Neural cell (in vitro differentiated cells): ENCODE measurements around the gene SLC9A1. TPM values are rescaled to one million over a fixed set of nuclear protein-coding genes. Genes with fewer than 3 reads are reported as not detected.

Source experiments
- H2AFZ ChIP-seq: fragments of 200-600, 300-800 bp; sonication (generic), shearing (Covaris generic); 2 replicates; pipeline ENCODE4 v1.6.0; 2014; ENCODE audit warnings: low read depth, mild to moderate bottlenecking, antibody characterized with exemption, low read length, moderate library complexity
- H3F3A ChIP-seq: fragments of 200-600 bp; shearing (Covaris generic); 2 replicates; pipeline ENCODE4 v1.6.1; 2016; ENCODE audit warnings: mild to moderate bottlenecking, moderate library complexity, mixed read lengths, antibody characterized with exemption, low read length; ENCODE audit not compliant: insufficient read depth, poor library complexity, severe bottlenecking
- H3K27ac ChIP-seq: fragments of 200-600, 300-800 bp; sonication (generic), shearing (Covaris generic); 2 replicates; pipeline ENCODE4 v1.5.1; 2014; ENCODE audit warnings: mild to moderate bottlenecking, low read length, moderate library complexity
- H3K27me3 ChIP-seq: fragments of 300-800, 200-600 bp; sonication (generic), shearing (Covaris generic); 2 replicates; pipeline ENCODE4 v1.6.0; 2014; ENCODE audit warnings: mild to moderate bottlenecking, low read depth, low read length, moderate library complexity; ENCODE audit not compliant: insufficient read depth
- H3K36me3 ChIP-seq: fragments of 300-800, 200-600 bp; sonication (generic), shearing (Covaris generic); 2 replicates; pipeline ENCODE4 v1.5.1; 2014; ENCODE audit warnings: mild to moderate bottlenecking, antibody characterized with exemption, low read length, moderate library complexity; ENCODE audit not compliant: insufficient read depth
- H3K4me2 ChIP-seq: fragments of 300-800, 200-600 bp; sonication (generic), shearing (Covaris generic); 2 replicates; pipeline ENCODE4 v1.6.0; 2014; ENCODE audit warnings: mild to moderate bottlenecking, low read length
- H3K4me3 ChIP-seq: fragments of 300-800, 200-600 bp; sonication (generic), shearing (Covaris generic); 2 replicates; pipeline ENCODE4 v1.5.1; 2014; ENCODE audit warnings: mild to moderate bottlenecking, low read length, moderate library complexity
- H3K79me2 ChIP-seq: fragments of 200-600 bp; shearing (Covaris generic); replicated peaks from 2 replicates; pipeline ENCODE4 v1.6.0; 2014; ENCODE audit warnings: mild to moderate bottlenecking, low read length, moderate library complexity; ENCODE audit not compliant: insufficient read depth
- H3K9ac ChIP-seq: fragments of 300-800, 200-600 bp; sonication (generic), shearing (Covaris generic); 2 replicates; pipeline ENCODE4 v1.6.1; 2016; ENCODE audit warnings: mild to moderate bottlenecking, low read length, mixed read lengths
- H3K9me2 ChIP-seq: fragments of 200-600 bp; shearing (Covaris generic); 2 replicates; pipeline ENCODE4 v1.6.1; 2016; ENCODE audit warnings: mild to moderate bottlenecking, low read length, mixed read lengths; ENCODE audit not compliant: insufficient read depth
- H3K9me3 ChIP-seq: fragments of 200-600, 300-800 bp; sonication (generic), shearing (Covaris generic); 2 replicates; pipeline ENCODE4 v1.6.1; 2016; ENCODE audit warnings: mild to moderate bottlenecking, mixed run types, low read length, moderate library complexity, mixed read lengths
- H4K20me1 ChIP-seq: fragments of 200-600 bp; shearing (Covaris generic); 2 replicates; pipeline ENCODE4 v1.6.1; 2016; ENCODE audit warnings: mild to moderate bottlenecking, mixed run types; ENCODE audit not compliant: insufficient read depth
- EP300 ChIP-seq: fragments of 450-650 bp; conservative IDR thresholded peaks from 2 replicates; pipeline ENCODE4 v1.6.1; 2014; ENCODE audit warnings: antibody characterized with exemption, mild to moderate bottlenecking, moderate library complexity; ENCODE audit not compliant: poor library complexity, severe bottlenecking
- EZH2 ChIP-seq: fragments of 200-600, 300-800 bp; shearing (Covaris generic), sonication (generic); IDR thresholded peaks from 2 replicates; pipeline ENCODE4 v1.6.1; 2014; ENCODE audit warnings: antibody characterized with exemption, low read length, borderline replicate concordance, mild to moderate bottlenecking; ENCODE audit not compliant: insufficient read depth, poor library complexity, severe bottlenecking
- MXI1 ChIP-seq: fragments of 450-650 bp; conservative IDR thresholded peaks from 2 replicates; pipeline ENCODE4 v1.6.1; 2014; ENCODE audit warnings: antibody characterized with exemption, mild to moderate bottlenecking; ENCODE audit not compliant: poor library complexity, severe bottlenecking
- POLR2AphosphoS5 ChIP-seq: IDR thresholded peaks from 2 replicates; pipeline ENCODE4 v1.6.1; 2012
- RAD21 ChIP-seq: fragments of 450-650 bp; conservative IDR thresholded peaks from 2 replicates; pipeline ENCODE4 v1.6.1; 2014; ENCODE audit warnings: antibody characterized with exemption, mild to moderate bottlenecking, moderate library complexity
- SMC3 ChIP-seq: fragments of 450-650 bp; conservative IDR thresholded peaks from 2 replicates; pipeline ENCODE4 v1.6.1; 2014; ENCODE audit warnings: antibody characterized with exemption, mild to moderate bottlenecking, moderate library complexity; ENCODE audit not compliant: poor library complexity
- TAF1 ChIP-seq: IDR thresholded peaks from 2 replicates; pipeline ENCODE4 v1.6.1; 2012; ENCODE audit warnings: low read depth
- polyA plus RNA-seq: library from polyadenylated mRNA; depleted of rRNA; stranded (reverse); fragments of >200 nt; gene quantifications from 2 replicates; pipeline ENCODE4 v1.2.3, GENCODE V29; 2014
- TF ChIP-seq, protein P1 (sequence below): fragments of 450-650 bp; IDR thresholded peaks from 2 replicates; pipeline ENCODE4 v1.5.1; 2014; ENCODE audit warnings: antibody characterized with exemption, mild to moderate bottlenecking, moderate library complexity; ENCODE audit not compliant: poor library complexity, severe bottlenecking
- TF ChIP-seq, protein P2 (sequence below): IDR thresholded peaks from 2 replicates; pipeline ENCODE4 v1.6.1; 2012; ENCODE audit warnings: borderline replicate concordance

The SLC9A1 gene
- polyA plus RNA-seq, 1 donor from 2014 or later = 1.5 TPM

DNA sequence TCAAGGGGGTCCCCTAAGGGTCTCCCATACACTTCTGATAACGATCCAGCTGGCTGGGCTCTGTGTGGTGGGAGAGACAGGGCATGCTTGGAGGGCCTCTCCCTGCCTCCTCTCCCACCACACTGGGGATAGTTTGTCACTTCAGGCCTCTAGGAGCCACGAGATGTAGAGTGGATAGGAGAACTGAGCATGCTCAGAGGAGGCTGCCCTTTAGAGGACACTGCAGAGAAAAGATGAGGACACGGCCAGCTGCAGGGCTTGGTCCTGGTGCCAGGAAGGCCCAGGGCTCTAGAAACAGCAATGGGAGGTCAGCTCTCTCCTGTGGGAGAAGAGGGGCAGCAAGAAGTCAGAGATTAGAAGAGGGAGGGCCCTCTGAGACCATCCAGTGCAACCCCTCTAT is 25.7 kb downstream of the SLC9A1 start:
- H3F3A ChIP-seq = no peaks in the 10 kb centered on the region
- H4K20me1 ChIP-seq = no peaks in the 10 kb centered on the region
- H3K27ac ChIP-seq = no peak overlapping the region
- H3K9me2 ChIP-seq = no peaks in the 10 kb centered on the region
- H3K9me3 ChIP-seq = no peaks in the 10 kb centered on the region
- no peak overlapping the region for H3K4me2 ChIP-seq
- no peak overlapping the region for H2AFZ ChIP-seq
- no peaks in the 10 kb centered on the region for H3K36me3 ChIP-seq
- TF ChIP-seq EZH2 = no peak
- TF ChIP-seq SMC3 = no peak
- TF ChIP-seq, protein P1, sequence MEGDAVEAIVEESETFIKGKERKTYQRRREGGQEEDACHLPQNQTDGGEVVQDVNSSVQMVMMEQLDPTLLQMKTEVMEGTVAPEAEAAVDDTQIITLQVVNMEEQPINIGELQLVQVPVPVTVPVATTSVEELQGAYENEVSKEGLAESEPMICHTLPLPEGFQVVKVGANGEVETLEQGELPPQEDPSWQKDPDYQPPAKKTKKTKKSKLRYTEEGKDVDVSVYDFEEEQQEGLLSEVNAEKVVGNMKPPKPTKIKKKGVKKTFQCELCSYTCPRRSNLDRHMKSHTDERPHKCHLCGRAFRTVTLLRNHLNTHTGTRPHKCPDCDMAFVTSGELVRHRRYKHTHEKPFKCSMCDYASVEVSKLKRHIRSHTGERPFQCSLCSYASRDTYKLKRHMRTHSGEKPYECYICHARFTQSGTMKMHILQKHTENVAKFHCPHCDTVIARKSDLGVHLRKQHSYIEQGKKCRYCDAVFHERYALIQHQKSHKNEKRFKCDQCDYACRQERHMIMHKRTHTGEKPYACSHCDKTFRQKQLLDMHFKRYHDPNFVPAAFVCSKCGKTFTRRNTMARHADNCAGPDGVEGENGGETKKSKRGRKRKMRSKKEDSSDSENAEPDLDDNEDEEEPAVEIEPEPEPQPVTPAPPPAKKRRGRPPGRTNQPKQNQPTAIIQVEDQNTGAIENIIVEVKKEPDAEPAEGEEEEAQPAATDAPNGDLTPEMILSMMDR = no peak
- TF ChIP-seq, protein P2, sequence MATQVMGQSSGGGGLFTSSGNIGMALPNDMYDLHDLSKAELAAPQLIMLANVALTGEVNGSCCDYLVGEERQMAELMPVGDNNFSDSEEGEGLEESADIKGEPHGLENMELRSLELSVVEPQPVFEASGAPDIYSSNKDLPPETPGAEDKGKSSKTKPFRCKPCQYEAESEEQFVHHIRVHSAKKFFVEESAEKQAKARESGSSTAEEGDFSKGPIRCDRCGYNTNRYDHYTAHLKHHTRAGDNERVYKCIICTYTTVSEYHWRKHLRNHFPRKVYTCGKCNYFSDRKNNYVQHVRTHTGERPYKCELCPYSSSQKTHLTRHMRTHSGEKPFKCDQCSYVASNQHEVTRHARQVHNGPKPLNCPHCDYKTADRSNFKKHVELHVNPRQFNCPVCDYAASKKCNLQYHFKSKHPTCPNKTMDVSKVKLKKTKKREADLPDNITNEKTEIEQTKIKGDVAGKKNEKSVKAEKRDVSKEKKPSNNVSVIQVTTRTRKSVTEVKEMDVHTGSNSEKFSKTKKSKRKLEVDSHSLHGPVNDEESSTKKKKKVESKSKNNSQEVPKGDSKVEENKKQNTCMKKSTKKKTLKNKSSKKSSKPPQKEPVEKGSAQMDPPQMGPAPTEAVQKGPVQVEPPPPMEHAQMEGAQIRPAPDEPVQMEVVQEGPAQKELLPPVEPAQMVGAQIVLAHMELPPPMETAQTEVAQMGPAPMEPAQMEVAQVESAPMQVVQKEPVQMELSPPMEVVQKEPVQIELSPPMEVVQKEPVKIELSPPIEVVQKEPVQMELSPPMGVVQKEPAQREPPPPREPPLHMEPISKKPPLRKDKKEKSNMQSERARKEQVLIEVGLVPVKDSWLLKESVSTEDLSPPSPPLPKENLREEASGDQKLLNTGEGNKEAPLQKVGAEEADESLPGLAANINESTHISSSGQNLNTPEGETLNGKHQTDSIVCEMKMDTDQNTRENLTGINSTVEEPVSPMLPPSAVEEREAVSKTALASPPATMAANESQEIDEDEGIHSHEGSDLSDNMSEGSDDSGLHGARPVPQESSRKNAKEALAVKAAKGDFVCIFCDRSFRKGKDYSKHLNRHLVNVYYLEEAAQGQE = no peak
- no peak for TF ChIP-seq EP300
- TF ChIP-seq RAD21 = no peak
- TF ChIP-seq MXI1 = no peak
- TF ChIP-seq POLR2AphosphoS5 = no peak
- TF ChIP-seq TAF1 = no peak
- no peak overlapping the region for H3K4me3 ChIP-seq
- no peak overlapping the region for H3K9ac ChIP-seq
- H3K79me2 ChIP-seq = no peaks in the 10 kb centered on the region
- H3K27me3 ChIP-seq = no peaks in the 10 kb centered on the region

DNA sequence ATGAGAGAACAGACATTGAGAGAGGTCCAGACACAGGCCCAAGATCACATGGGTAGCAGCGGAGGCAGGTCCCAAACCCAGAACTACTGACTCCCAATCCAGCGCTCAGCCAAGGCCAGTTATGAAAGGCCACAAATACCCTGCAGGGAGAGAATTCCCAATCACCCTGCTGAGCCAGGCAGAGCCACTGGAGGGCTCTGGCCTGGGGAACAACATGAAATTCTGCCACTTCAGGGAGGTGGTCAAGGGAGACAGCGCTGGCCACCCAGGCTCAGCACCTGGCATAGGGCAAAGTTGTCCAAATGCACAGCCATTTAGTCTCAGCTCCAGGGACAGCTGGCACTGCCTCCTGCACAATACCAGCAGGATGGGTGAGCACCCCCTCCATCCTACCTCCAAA is 27.5 kb downstream of the SLC9A1 start:
- Histone ChIP-seq H4K20me1 (no peaks in the 10 kb centered on the region), H3K27me3 (no peaks in the 10 kb centered on the region), H2AFZ (no peak overlapping the region), H3K79me2 (no peaks in the 10 kb centered on the region), H3F3A (no peaks in the 10 kb centered on the region), H3K4me3 (no peak overlapping the region), H3K36me3 (no peaks in the 10 kb centered on the region), H3K4me2 (no peak overlapping the region), H3K9ac (no peak overlapping the region), H3K9me3 (no peaks in the 10 kb centered on the region), H3K27ac (no peak overlapping the region), H3K9me2 (no peaks in the 10 kb centered on the region)
- TF ChIP-seq EZH2 (no peak), SMC3 (no peak), MXI1 (no peak), TAF1 (no peak), POLR2AphosphoS5 (no peak), EP300 (no peak)
- TF ChIP-seq, protein P1 = no peak
